IPS DF 6.9 (cell line): Measurements from ENCODE around the gene ACE.
A peak's percentile ranks its signal among the peaks of the same experiment; 100 is the strongest.

Source experiments
- DNase-seq: peaks from one replicate; pipeline ENCODE4 v3.0.0-alpha.2; 2013; ENCODE audit warnings: low read depth, low spot score
- H3K27ac ChIP-seq: one replicate; pipeline ENCODE4 v1.5.1; 2013; ENCODE audit warnings: low read length, control low read depth
- H3K27me3 ChIP-seq: 2 replicates; pipeline ENCODE4 v1.6.1; 2013; ENCODE audit warnings: mild to moderate bottlenecking, low read length; ENCODE audit not compliant: control insufficient read depth, insufficient read depth
- H3K36me3 ChIP-seq: 2 replicates; pipeline ENCODE4 v1.6.1; 2013; ENCODE audit warnings: low read length; ENCODE audit not compliant: control insufficient read depth, insufficient read depth
- H3K4me1 ChIP-seq: 2 replicates; pipeline ENCODE4 v1.6.1; 2013; ENCODE audit warnings: low read length; ENCODE audit not compliant: control insufficient read depth, insufficient read depth
- H3K4me3 ChIP-seq: 2 replicates; pipeline ENCODE4 v1.5.1; 2013; ENCODE audit warnings: mild to moderate bottlenecking, low read length
- H3K9me3 ChIP-seq: 2 replicates; pipeline ENCODE4 v1.6.1; 2013; ENCODE audit warnings: low read length, inconsistent platforms; ENCODE audit not compliant: control insufficient read depth, insufficient read depth
- WGBS: extraction: QIAGEN DNeasy Blood & Tissue Kit; methylation state at CpG from one replicate; pipeline ENCODE4 v1.1.7; 2013; ENCODE audit warnings: mixed read lengths, missing lambda C conversion rate; ENCODE audit not compliant: insufficient read length, insufficient coverage; 5-methylcytosine and 5-hydroxymethylcytosine counted together

The ACE gene

GRCh38 chr17:63515426-63515825 lies 38.6 kb downstream of the ACE start:
- Histone ChIP-seq H3K4me3 (no peak overlapping the region), H3K27me3 (no peaks in the 10 kb centered on the region), H3K9me3 (no peaks in the 10 kb centered on the region), H3K4me1 (no peaks in the 10 kb centered on the region), H3K27ac (no peak overlapping the region), H3K36me3 (no peaks in the 10 kb centered on the region)
- WGBS, result no CpG with 5 or more reads among the region's 1 CpG
- DNase-seq, result no peak

GRCh38 chr17:63516910-63517824 lies 40.3 kb downstream of the ACE start:
- Histone ChIP-seq H3K4me3 (no peak overlapping the region), H3K27me3 (no peaks in the 10 kb centered on the region), H3K27ac (no peak overlapping the region), H3K9me3 (no peaks in the 10 kb centered on the region), H3K4me1 (no peaks in the 10 kb centered on the region), H3K36me3 (no peaks in the 10 kb centered on the region)
- no peak for DNase-seq
- WGBS, result no CpG with 5 or more reads among the region's 6 CpGs

GRCh38 chr17:63517825-63518534 lies 41.1 kb downstream of the ACE start:
- no peaks in the 10 kb centered on the region for H3K9me3 ChIP-seq
- WGBS, result no CpG with 5 or more reads among the region's 8 CpGs
- no peaks in the 10 kb centered on the region for H3K27me3 ChIP-seq
- DNase-seq, result no peak
- H3K36me3 ChIP-seq, result no peaks in the 10 kb centered on the region
- H3K4me3 ChIP-seq, result no peak overlapping the region
- no peaks in the 10 kb centered on the region for H3K4me1 ChIP-seq
- no peak overlapping the region for H3K27ac ChIP-seq

- WGBS, result no CpG with 5 or more reads among the region's 1 CpG
- no peak for DNase-seq
These were observed 42.4 kb downstream of the ACE start for GRCh38 chr17:63519116-63519881.

GRCh38 chr17:63519972-63520882 lies 43.4 kb downstream of the ACE start:
- Histone ChIP-seq H3K9me3 (no peaks in the 10 kb centered on the region), H3K4me3 (no peak overlapping the region), H3K27ac (no peak overlapping the region), H3K27me3 (no peaks in the 10 kb centered on the region), H3K36me3 (no peaks in the 10 kb centered on the region), H3K4me1 (no peaks in the 10 kb centered on the region)
- WGBS, result no CpG with 5 or more reads among the region's 5 CpGs
- no peak for DNase-seq

More at GRCh38 chr17:63519116-63519881, 42.4 kb downstream of the ACE start:
- Histone ChIP-seq H3K9me3 (no peaks in the 10 kb centered on the region), H3K4me1 (no peaks in the 10 kb centered on the region), H3K27me3 (no peaks in the 10 kb centered on the region), H3K27ac (no peak overlapping the region), H3K36me3 (no peaks in the 10 kb centered on the region), H3K4me3 (no peak overlapping the region)

GRCh38 chr17:63523253-63523855 lies 46.5 kb downstream of the ACE start, which contains the start of gene KCNH6:
TSS of gene KCNH6 (plus strand) at chr17:63523358. CDS start at chr17:63523414, 56 bp downstream.
- no CpG with 5 or more reads among the region's 38 CpGs for WGBS

GRCh38 chr17:63524051-63524450 lies 47.2 kb downstream of the ACE start:
- Histone ChIP-seq H3K9me3 (no peaks in the 10 kb centered on the region), H3K27me3 (no peaks in the 10 kb centered on the region), H3K27ac (no peak overlapping the region), H3K4me3 (no peak overlapping the region), H3K36me3 (no peaks in the 10 kb centered on the region; the same call in 1 of the 2 replicates), H3K4me1 (no peaks in the 10 kb centered on the region)
- WGBS, result no CpG with 5 or more reads among the region's 14 CpGs
- DNase-seq, result no peak

More at GRCh38 chr17:63523253-63523855, 46.5 kb downstream of the ACE start, which contains the start of gene KCNH6:
- no peaks in the 10 kb centered on the region for H3K9me3 ChIP-seq
- peak within 1 kb of the TSS; percentile 42; the same call in 1 of the 2 replicates for H3K4me3 ChIP-seq
- no peaks in the 10 kb centered on the region for H3K4me1 ChIP-seq
- no peaks in the 10 kb centered on the region for H3K27me3 ChIP-seq
- no peaks in the 10 kb centered on the region; the same call in 1 of the 2 replicates for H3K36me3 ChIP-seq
- H3K27ac ChIP-seq, result no peak within 1 kb of the TSS
- DNase-seq, result no peak

GRCh38 chr17:63525190-63525946 lies 48.5 kb downstream of the ACE start:
- Histone ChIP-seq H3K27ac (no peak overlapping the region), H3K4me1 (peaks cover 1% of the 10 kb centered on the region; the same call in 1 of the 2 replicates), H3K4me3 (no peak overlapping the region), H3K36me3 (no peaks in the 10 kb centered on the region; the same call in 1 of the 2 replicates), H3K9me3 (no peaks in the 10 kb centered on the region), H3K27me3 (no peaks in the 10 kb centered on the region)
- no CpG with 5 or more reads among the region's 6 CpGs for WGBS
- no peak for DNase-seq

GRCh38 chr17:63526861-63527260 lies 50.0 kb downstream of the ACE start:
- no peak for DNase-seq
- H3K27me3 ChIP-seq, result no peaks in the 10 kb centered on the region
- H3K4me1 ChIP-seq, result peaks cover 1% of the 10 kb centered on the region; the same call in 1 of the 2 replicates
- no peak overlapping the region for H3K27ac ChIP-seq
- no CpG with 5 or more reads among the region's 5 CpGs for WGBS
- no peak overlapping the region for H3K4me3 ChIP-seq
- no peaks in the 10 kb centered on the region for H3K9me3 ChIP-seq
- no peaks in the 10 kb centered on the region; the same call in 1 of the 2 replicates for H3K36me3 ChIP-seq
